Cardiac fibroblast (primary cell): Measurements from ENCODE around the gene OR10J1.
"Not testable (repeated sequence)": the region's sequence is repeated elsewhere in the genome, so short reads cannot be mapped to it uniquely, and the experiment has no call there.

ENCODE experiments used
- DNase-seq, 2 donors: peaks; one replicate each; pipeline versions ENCODE4 v3.0.0 to v3.0.0-alpha.2; 2010; ENCODE audit warnings: low read depth in 2 of 2
- H3K4me3 ChIP-seq, 2 donors: replicated peaks in 1 of 2; 1 replicate in 1 of 2; 2 replicates in 1 of 2; pipeline ENCODE4 v1.5.1; 2011; ENCODE audit warnings: low read depth in 2 of 2, low read length in 2 of 2, mild to moderate bottlenecking in 2 of 2, moderate library complexity in 1 of 2
- TF ChIP-seq, protein P1 (sequence below): IDR thresholded peaks from one replicate; pipeline ENCODE4 v1.5.1; 2011; ENCODE audit warnings: low read depth, mild to moderate bottlenecking, low read length, inconsistent platforms

Gene OR10J1

GRCh38 chr1:159448181-159448580, 8.7 kb downstream of the OR10J1 start:
- DNase-seq = no peak
- TF ChIP-seq, protein P1, sequence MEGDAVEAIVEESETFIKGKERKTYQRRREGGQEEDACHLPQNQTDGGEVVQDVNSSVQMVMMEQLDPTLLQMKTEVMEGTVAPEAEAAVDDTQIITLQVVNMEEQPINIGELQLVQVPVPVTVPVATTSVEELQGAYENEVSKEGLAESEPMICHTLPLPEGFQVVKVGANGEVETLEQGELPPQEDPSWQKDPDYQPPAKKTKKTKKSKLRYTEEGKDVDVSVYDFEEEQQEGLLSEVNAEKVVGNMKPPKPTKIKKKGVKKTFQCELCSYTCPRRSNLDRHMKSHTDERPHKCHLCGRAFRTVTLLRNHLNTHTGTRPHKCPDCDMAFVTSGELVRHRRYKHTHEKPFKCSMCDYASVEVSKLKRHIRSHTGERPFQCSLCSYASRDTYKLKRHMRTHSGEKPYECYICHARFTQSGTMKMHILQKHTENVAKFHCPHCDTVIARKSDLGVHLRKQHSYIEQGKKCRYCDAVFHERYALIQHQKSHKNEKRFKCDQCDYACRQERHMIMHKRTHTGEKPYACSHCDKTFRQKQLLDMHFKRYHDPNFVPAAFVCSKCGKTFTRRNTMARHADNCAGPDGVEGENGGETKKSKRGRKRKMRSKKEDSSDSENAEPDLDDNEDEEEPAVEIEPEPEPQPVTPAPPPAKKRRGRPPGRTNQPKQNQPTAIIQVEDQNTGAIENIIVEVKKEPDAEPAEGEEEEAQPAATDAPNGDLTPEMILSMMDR = no peak
- no peak overlapping the region for H3K4me3 ChIP-seq

GRCh38 chr1:159449605-159450004, 10.1 kb downstream of the OR10J1 start:
- not testable (repeated sequence) for DNase-seq, H3K4me3 ChIP-seq

DNA sequence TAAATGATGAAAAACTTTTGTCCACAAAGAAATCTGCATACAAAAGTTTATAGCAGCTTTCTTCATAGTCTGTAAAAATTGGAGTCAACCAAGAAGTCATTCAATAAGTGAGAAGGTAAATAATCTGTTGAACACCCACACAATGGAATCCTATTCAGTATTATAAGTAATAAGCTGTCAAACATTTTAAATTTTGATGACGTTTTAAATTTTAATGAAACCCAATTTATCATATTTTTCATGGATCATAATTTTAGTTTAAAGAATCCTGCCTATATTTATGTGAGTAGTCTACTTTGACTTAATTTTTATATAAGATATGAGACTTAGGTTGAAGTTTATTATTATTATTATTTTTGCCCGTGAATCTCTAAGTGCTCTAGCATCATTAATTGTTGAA, 20.0 kb downstream of the OR10J1 start:
- DNase-seq = no peak
- H3K4me3 ChIP-seq = no peak overlapping the region
- TF ChIP-seq, protein P1 = no peak

- TF ChIP-seq, protein P1 = no peak
- no peak for DNase-seq
- H3K4me3 ChIP-seq = no peak overlapping the region
Measured at GRCh38 chr1:159465191-159465603, 25.7 kb downstream of the OR10J1 start.

GRCh38 chr1:159468321-159468720, 28.8 kb downstream of the OR10J1 start:
- H3K4me3 ChIP-seq = no peak overlapping the region
- DNase-seq = no peak
- TF ChIP-seq, protein P1 = no peak

DNA sequence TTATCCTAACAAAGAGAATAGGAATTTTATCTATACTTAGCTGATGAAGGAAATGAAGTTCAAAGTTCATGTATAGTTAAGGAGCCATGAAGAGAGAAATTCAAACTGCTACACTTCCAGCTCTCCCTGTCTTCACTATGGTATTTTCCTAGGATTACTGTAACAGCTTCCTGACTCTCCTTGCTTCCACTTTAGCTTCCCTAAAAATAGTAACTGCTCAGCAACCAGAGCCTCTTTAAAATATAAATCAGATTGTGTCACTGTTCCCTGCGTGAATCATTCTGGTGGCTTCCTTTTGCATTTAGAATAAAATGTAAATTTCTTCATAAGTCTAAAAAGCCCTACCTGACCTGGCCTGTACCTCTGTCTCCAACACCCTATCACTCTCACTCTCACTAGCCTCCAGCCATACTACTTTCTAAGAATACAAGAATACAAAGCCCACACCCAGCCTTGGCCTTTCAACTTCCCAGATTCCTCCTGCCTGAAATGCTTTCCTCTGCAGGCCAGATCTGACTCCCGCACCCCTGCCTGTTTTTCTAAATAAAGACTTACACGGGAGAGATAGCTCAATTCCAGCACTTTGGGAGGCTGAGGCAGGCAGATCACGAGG, 30.5 kb downstream of the OR10J1 start:
- no peak overlapping the region for H3K4me3 ChIP-seq
- TF ChIP-seq, protein P1 = no peak
- DNase-seq = peak; percentile 38 to 58

DNA sequence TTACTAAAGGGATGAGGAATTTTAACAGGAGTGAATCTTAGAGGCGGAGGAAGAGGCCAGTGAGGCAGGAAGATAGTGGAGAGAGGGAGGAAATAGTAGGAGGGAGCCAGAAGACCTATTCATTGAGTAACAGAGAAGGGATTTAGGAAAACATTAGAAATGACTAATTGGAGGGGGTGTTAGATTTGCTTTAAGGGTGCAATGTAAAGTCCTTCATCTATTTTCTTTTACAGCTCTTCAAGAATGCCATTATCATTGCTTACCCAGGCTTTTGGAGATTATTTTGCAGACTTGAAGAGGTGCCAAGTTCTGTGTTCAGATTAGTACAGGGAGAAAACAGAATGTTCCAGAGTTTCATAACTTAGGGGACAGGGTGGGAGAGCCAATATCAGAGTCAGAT, 33.8 kb downstream of the OR10J1 start:
- DNase-seq = peak; percentile 92 to 94
- H3K4me3 ChIP-seq = no peak overlapping the region
- TF ChIP-seq, protein P1 = no peak
